ENCODE measurements around the gene STAT6.

Gene STAT6

DNA sequence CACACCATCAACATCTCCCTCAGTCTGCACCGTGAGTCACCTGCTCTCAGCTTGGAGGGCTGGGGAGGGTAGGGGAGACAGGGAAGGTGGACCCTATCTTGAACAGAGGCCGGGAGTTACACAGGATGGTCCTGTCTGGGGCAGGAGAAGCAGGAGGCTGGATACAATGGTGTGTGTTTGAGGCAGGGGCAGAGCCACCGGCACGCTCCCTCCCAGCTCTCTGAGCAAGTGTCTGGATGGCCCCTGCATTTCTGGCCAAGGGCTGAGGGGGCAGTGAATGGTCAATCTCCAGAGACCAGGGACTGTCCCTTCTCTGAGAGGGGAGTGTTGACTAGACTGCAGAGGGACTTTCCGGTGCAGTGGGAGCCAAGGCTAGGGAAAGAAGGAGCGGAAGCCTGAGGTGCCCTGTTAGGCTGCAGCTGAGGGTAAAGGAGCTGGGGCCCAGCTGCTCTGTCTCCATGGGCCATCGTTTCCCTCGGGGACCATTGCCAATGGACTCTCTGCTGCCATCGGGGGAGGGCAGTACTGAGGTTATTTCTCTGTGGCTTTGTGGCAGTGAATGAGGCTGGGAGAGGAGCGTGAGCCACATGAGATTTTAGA, 34.4 kb upstream of the STAT6 start:
- no peak for DNase-seq (ENCODE audit: low read depth in 2 of 2)

DNA sequence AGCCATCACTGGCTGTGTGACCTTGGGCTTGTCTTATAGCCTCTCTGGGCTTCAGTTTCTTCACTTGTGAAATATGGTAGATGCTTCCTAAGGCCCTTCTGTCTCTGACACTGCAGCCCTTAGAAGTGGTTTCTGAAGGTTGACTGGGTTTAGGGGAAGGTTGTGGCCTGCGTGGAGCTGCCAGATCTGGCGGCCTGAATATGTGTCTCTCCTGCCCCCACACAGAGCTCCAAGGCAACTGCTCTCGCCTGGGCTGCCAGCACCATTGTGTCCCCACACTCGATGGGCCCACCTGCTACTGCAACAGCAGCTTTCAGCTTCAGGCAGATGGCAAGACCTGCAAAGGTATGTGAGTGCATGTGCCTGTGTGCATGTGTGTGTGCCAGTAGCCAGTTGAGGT, 32.3 kb upstream of the STAT6 start:
- no peak for DNase-seq (ENCODE audit: low read depth in 2 of 2)

DNA sequence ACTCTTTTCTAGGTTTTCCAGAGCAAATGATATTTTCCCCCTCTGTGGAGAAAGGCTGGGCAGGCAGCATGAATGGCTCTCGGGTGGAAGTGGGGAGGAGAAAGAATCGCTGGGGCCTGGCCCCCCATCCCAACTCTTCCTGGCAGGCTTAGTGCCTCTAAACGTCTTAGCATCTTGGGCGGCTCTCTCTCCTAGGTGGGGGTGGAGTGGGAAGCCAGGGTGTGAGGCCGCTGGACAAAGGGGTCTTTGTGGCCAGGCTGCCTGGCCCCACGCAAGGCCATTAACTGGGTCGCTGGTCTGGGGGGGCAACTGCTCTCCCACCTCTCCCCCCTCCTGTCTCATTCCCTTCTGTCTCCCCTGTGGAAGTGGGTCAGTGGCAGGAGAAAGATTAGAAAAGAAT, 31.6 kb upstream of the STAT6 start:
- DNase-seq (ENCODE audit: low read depth in 2 of 2), result no peak

DNA sequence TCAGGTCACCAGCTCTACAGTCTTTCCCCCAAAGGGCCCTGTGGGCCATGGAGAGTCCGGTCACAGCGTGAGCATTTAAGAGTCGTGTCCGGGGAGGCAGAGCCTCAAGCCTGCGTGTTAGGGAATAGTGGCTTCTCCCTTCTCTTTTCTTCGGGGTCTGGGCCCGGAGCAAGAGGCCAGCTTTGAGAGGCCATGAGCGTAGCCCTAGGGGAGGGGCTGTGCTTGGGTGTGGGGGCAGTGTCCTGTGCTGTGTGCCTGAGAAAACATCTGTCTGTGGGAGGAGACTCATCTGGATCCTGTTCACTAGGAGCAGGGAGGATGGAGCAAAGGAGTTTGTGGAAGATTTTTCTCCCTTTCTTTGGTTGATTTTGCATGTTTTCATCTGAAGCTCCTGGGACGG, 31.0 kb upstream of the STAT6 start:
- no peak for DNase-seq (ENCODE audit: low read depth in 2 of 2)

GRCh38 chr12:57141249-57141648, 30.1 kb upstream of the STAT6 start:
- DNase-seq (ENCODE audit: low read depth in 2 of 2), result no peak

- DNase-seq (ENCODE audit: low read depth in 2 of 2), result no peak
Measured at GRCh38 chr12:57139796-57140649, 28.9 kb upstream of the STAT6 start.

GRCh38 chr12:57138526-57139272, 27.5 kb upstream of the STAT6 start:
- DNase-seq (ENCODE audit: low read depth in 2 of 2), result no peak

GRCh38 chr12:57135527-57136326, 24.6 kb upstream of the STAT6 start:
- no peak for DNase-seq (ENCODE audit: low read depth in 2 of 2)

GRCh38 chr12:57134949-57135348, 23.8 kb upstream of the STAT6 start:
- no peak for DNase-seq (ENCODE audit: low read depth in 2 of 2)

GRCh38 chr12:57133916-57134315, 22.8 kb upstream of the STAT6 start:
- no peak for DNase-seq (ENCODE audit: low read depth in 2 of 2)

DNA sequence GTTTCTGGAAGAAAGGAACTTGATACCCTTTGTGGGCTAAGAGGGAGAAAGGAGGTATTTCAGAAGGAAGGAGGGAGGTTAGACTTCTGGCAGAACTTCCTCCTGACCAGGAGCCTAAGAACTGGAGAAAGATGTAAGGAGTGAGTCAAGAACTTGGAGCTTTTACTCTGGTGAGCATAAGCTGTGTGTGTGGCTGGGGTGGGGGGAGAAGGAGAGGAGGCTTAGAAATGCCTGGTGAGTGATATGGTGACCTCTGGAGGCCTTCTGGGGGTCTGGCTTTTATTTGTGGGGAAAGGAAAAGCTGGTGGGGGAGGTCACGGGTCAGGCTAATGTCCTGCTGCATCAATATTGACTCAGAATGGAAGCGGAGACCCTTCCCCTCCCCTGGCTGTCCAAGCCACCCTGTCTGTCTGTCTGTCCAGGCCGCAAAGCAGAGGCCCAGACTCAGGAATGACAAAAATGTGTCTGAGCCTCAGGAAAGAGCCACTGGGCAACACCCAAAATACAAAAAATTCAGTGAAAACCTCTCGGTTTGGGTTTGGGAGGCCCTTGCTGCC, 21.9 kb upstream of the STAT6 start:
- DNase-seq (ENCODE audit: low read depth in 2 of 2), result no peak

DNA sequence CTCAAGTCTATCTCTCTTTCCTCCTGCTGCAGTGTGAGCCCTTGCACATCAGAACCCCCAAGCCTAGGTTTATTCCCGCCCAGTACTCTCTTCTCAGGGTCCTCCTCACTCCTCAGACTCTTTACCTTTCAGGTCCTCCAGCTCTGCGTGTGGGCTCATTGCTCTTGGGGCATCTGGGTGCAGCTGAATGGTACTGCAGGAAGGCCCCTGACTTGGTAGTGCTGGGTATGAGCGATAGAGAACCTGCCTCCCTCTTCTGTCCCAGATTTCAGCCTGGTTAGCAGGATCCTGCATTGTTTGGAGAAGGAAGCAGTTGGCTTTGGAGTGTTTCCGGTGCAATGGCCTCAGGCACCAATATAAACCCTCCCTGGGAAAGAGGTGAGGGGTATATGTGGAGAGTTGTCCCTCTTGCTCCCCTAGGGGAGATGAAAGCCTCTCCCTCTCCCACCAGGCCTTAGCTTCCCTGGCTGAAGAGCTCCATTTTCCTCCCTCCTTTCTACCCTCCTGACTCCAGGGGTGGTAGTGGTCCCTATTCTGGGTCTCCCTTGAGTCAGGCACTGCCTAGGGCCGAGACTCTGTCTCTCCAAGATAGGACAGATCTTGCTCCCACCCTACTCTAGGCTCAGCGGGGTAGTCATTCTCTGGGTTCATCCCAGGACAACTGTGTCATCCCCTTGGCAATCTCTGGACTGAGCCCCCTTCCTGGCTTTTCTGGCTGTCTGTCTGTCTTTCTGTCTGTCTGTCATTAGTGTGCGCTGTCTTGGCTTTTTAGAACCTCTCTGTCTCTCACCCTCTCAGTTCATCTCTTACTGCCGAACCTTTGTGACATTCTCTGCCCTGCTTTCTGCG, 21.0 kb upstream of the STAT6 start:
- DNase-seq (ENCODE audit: low read depth in 2 of 2), result no peak

DNA sequence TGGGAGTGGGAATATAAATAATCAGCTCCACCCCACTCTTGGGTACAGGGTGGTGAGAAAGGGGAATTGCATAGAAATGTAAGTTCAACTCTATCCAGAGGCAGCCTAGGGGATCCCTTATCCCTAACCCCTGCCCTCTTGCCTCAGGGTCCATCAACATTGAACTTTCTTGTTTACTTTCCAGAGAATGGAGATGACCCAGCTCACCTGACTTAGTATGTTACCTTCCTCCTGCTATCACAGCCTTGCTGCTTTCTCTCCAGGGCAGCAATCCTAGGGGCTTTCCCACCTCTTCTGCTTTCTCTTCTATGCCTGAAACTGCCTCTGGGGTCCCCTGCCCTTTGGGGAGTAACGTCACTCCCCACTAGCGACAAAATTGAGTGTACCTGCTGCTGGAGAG, 19.8 kb upstream of the STAT6 start:
- DNase-seq (ENCODE audit: low read depth in 2 of 2), result no peak

- no peak for DNase-seq (ENCODE audit: low read depth in 2 of 2)
Measured at GRCh38 chr12:57129889-57130288, 18.7 kb upstream of the STAT6 start.

DNA sequence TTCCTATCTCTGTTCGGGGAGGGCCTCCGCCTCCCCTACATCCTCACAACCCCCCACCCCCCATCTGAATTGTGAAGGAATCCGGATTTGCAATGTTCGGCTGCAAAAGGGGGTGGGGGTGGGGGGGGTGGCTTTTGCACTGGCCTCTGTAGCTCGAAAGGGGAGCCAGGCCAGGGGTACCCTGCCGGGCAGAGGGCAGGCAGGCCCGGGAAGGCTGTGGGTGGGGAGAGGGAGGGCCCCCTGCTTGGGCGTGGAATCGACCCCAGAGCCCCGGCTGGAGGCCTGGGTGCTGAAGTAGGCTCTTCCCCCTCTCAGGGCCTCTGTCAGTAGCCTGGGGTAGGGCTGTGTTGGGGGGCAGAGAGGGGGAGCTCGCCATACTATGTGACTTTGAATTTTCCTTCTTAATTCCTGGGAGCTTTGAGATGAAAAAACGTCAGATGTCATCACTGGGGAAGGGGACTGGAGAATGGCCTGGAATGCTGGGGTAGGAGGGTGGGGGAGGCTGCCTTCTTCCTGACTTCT, 18.2 kb upstream of the STAT6 start:
- no peak for DNase-seq (ENCODE audit: low read depth in 2 of 2)

GRCh38 chr12:57128519-57129247, 17.5 kb upstream of the STAT6 start:
- no peak for DNase-seq (ENCODE audit: low read depth in 2 of 2)

DNA sequence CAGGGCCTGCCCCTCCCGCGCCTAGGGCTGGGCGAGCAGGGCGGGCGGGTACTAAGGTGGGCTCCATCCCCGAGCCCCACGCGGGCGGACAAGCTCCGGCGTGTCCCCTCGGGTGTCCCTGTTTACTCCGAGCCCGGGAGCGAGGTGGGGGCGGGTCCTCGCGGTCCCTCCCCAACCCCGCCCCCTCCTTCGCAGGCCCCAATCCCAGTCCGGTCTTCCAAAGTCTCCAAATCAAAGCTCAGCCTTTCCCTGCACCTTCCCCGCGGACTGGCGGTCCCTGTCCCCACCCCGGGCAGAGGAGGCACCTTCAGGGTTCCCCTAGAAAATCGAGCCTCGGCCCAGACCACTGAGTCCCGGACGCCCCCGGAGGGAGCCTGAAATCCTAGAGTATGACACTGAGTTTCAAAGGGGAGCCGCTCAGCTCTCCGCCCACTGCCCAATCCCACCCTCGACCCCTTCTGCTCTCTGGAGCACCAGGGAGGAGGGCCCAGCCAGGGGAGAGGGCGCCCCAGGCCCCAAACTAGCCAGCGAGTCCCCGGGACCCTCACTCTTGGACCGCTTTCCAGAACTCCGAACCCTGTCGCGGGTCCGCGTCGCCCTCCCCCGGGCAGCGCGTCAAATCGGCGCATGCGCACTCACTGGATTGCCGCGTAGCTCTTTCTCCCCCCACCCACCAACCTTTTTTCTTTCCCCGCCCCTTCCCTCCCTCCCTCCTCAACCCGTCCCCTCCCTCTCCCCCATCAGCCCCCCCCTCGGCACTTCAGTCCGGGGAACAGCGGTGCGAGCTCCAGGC, 16.8 kb upstream of the STAT6 start, which contains the start of gene LRP1:
Gene LRP1 (plus strand): TSS at position 758 of the 793 bp plus-strand sequence. CDS start 482 bp downstream, outside the sequence.
- DNase-seq (ENCODE audit: low read depth in 2 of 2), result peak; percentile 49 to 52

GRCh38 chr12:57127101-57127725, 16.1 kb upstream of the STAT6 start:
- DNase-seq (ENCODE audit: low read depth in 2 of 2), result peak; percentile 22 to 39

Data from stimulated activated CD8-positive, alpha-beta memory T cell treated with anti-CD3 and anti-CD28 coated beads, Interleukin-2, amount 100 ng/mL, for 48 hours (primary cell).